ENCODE results near the gene OS9.

DNA sequence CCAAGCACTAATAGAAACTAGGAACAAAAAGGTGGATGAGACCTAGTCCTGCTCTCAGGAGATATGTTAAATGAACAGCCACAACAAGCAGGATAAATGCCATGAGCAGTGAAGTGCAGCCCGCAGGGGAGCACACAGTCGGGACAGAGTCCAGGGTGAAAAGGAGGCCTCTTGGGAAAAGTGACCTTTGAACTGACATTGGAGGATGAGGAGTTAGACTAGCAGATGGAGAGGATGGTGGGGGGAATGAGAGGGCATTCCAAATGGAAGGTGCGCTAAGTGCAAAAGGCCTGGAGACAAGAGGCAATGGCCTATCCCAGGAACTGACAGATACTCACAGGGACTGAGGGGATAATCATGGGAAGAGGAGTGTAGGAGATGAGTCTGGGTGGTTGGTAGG is 4.5 kb downstream of the OS9 start:
- TF ChIP-seq, protein P1, sequence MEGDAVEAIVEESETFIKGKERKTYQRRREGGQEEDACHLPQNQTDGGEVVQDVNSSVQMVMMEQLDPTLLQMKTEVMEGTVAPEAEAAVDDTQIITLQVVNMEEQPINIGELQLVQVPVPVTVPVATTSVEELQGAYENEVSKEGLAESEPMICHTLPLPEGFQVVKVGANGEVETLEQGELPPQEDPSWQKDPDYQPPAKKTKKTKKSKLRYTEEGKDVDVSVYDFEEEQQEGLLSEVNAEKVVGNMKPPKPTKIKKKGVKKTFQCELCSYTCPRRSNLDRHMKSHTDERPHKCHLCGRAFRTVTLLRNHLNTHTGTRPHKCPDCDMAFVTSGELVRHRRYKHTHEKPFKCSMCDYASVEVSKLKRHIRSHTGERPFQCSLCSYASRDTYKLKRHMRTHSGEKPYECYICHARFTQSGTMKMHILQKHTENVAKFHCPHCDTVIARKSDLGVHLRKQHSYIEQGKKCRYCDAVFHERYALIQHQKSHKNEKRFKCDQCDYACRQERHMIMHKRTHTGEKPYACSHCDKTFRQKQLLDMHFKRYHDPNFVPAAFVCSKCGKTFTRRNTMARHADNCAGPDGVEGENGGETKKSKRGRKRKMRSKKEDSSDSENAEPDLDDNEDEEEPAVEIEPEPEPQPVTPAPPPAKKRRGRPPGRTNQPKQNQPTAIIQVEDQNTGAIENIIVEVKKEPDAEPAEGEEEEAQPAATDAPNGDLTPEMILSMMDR (conservative IDR thresholded peaks at IDR 0.05; ENCODE audit: low read length): no peak
- TF ChIP-seq EZH2phosphoT487 (IDR thresholded peaks at IDR 0.05; ENCODE audit: borderline replicate concordance, low read depth, low read length): no peak

All from OCI-LY7 (cell line).